ENCODE data around the gene WDR1. TPM values are rescaled to one million over a fixed set of nuclear protein-coding genes. Genes with fewer than 3 reads are reported as not detected.
"Not testable (repeated sequence)": the region's sequence is repeated elsewhere in the genome, so short reads cannot be mapped to it uniquely, and the experiment has no call there.

The WDR1 gene
- total and polyA plus RNA-seq, 2 experiments from 2014 or later: 413 to 487 TPM

DNA sequence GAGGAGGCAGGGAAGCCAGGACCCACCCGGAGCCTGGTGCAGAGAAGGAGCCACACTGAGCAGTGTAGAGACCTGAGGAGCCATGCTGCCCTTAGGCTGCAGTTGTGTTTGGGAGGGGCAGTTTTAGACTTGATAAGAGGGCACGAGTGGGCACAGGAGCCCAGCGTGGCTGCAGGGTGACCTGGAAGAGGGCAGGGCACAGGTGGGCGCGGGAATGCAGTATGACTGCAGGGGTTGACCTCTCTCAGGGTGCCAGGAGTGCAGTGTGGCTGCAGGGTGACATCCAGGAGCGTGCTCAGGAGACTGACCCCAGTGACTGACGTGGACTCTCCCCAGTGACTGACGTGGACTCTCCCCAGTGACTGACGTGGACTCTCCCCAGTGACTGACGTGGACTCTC is 14.6 kb upstream of the WDR1 start:
- Histone ChIP-seq H2AFZ (no peak overlapping the region), H4K20me1 (ENCODE audit: insufficient read depth) (no peaks in the 10 kb centered on the region), H3K36me3 (ENCODE audit: low read depth) (no peaks in the 10 kb centered on the region), H3K4me1 (ENCODE audit: insufficient read depth) (peaks cover 19% of the 10 kb centered on the region), H3K9me3 (ENCODE audit: low read depth) (no peaks in the 10 kb centered on the region), H3K9me2 (ENCODE audit: insufficient read depth) (no peaks in the 10 kb centered on the region), H3K79me2 (ENCODE audit: insufficient read depth) (no peaks in the 10 kb centered on the region), H3K27ac (no peak overlapping the region), H3K27me3 (replicated peaks; ENCODE audit: insufficient read depth) (no peaks in the 10 kb centered on the region), H3F3A (ENCODE audit: insufficient read depth) (peaks cover 23% of the 10 kb centered on the region), H3K4me2 (ENCODE audit: unreplicated experiment) (no peak overlapping the region), H3K9ac (no peak overlapping the region), H3K4me3 (no peak overlapping the region)
- WGBS, 2 experiments (ENCODE audit: low coverage in 1 of 2, low lambda C conversion rate in 2 of 2, missing lambda C conversion rate in 2 of 2): 85% methylated on average over 9 to 10 of the region's 10 CpGs
- no peak for DNase-seq
- TF ChIP-seq EZH2 (IDR thresholded peaks at IDR 0.05; ENCODE audit: insufficient read depth, poor library complexity, severe bottlenecking): no peak
- TF ChIP-seq EZH2phosphoT487 (IDR thresholded peaks at IDR 0.05; ENCODE audit: insufficient read depth, low read depth): no peak
- in situ Hi-C loops (cut with MboI): no loop called here

DNA sequence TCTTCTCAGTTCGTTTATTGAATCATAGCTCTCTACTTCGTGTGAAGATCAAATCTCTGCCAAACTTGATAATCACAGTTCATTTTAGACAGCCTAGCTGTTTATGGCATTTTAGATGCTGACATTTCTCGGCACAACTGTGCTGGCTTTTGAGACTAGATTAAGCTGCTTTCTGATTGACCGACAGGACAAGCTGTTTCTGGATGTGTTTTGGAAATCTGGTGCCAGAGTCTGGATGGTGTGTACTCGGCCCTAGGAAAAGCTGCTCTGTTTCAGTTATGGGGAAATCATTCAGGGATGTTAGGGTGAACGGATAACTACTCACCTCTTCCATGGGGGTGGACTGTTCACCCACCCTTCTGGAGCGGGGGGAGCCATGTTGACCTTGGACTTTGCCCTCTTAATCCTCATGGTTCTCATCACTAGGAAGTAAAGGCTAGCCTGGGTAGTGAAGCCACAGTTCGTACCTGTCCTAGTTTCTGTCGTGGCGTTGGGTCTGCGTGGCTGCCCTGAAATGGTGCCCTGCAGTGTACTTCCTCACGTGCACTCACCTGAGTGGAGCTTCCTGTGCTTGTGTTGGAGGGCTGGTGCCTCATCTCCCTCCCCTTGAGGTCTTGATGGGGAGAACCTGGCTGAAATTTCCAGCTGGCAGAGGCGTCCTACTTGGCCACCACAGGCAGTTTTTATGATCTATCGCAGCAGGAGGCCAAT is 13.7 kb upstream of the WDR1 start:
- DNase-seq: no peak
- WGBS, 2 experiments (ENCODE audit: low coverage in 1 of 2, low lambda C conversion rate in 2 of 2, missing lambda C conversion rate in 2 of 2): 44 to 48% methylated on average over 14 of the region's 14 CpGs
- Histone ChIP-seq H3K4me2 (ENCODE audit: unreplicated experiment) (peak overlapping the region; percentile 5), H4K20me1 (ENCODE audit: insufficient read depth) (no peaks in the 10 kb centered on the region), H3K9ac (no peak overlapping the region), H3K36me3 (ENCODE audit: low read depth) (no peaks in the 10 kb centered on the region), H3K4me1 (ENCODE audit: insufficient read depth) (peaks cover 19% of the 10 kb centered on the region), H3K9me2 (ENCODE audit: insufficient read depth) (no peaks in the 10 kb centered on the region), H3K79me2 (ENCODE audit: insufficient read depth) (no peaks in the 10 kb centered on the region), H2AFZ (peak overlapping the region; percentile 56), H3K9me3 (ENCODE audit: low read depth) (no peaks in the 10 kb centered on the region), H3K27me3 (replicated peaks; ENCODE audit: insufficient read depth) (no peaks in the 10 kb centered on the region), H3K27ac (peak overlapping the region; percentile 37), H3K4me3 (no peak overlapping the region), H3F3A (ENCODE audit: insufficient read depth) (peaks cover 23% of the 10 kb centered on the region)
- in situ Hi-C loops (cut with MboI): no loop called here
- no peak for TF ChIP-seq EZH2phosphoT487 (IDR thresholded peaks at IDR 0.05; ENCODE audit: insufficient read depth, low read depth)
- no peak for TF ChIP-seq EZH2 (IDR thresholded peaks at IDR 0.05; ENCODE audit: insufficient read depth, poor library complexity, severe bottlenecking)

DNA sequence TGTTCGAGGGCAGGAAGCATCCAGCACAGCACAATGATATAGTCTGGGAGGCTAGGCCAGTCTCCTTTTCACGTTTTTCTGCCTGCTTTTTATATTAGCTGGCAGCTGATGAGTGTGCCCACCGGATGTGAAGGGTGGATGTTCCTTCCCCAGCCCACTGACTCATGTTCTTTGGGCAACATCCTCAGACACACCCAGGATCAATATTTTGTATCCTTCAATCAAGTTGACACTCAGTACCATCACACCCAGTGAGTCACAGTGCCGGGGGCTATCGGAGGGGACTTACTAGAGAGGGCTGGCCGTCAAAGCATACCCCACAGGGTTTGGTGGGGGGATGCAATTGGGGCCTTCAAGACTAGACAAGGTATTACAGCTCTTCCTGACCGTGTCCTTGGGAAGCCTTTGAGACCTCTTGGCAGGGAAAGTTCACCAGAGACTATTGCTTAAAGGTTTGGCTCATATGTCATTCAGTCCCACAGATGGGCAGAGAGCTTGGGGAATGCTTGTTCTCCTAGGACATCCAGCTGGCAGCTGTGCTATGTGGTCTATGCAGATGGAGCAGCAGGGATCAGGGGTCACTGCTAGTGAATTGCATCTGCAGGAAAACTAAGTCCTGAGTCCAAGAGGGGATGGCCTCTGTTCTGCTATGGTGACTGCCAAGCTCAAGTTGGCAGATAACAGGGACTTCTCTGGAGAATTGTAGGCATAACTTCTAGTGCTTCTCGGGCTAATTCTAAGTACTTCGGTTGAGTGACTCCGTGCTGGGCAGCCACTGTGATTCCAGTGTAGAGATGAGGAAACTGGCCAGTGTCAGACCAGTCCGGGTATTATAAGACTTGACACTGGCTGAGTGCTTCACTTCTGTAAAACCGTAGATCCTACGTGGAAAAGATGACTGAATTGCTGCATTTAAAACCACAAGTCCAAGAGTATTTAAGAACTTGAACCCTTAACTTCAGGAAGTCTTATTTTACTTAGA is 12.9 kb upstream of the WDR1 start:
- peak overlapping the region; percentile 37 for H3K27ac ChIP-seq

DNA sequence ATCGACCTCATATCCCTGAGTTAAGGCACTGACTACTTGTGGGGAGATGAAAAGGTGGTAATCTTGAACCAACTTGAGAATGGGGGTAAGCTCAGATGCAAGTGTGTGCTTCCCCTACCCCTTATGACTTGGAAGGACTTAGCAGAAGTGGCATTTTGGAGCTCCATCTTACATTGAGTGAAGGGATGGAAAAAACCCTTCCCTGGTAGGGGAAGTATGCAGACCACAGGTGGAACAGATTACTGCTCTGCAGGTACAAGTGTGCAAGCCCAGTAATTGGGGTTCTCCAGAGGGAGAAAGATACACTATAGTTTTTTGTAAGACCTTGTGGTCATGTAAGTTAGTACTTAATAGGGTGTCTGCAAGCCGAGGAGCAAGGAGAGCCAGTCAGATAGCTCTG is 12.2 kb upstream of the WDR1 start:
- no peak for DNase-seq
- Histone ChIP-seq H3K9me2 (ENCODE audit: insufficient read depth) (no peaks in the 10 kb centered on the region), H3K36me3 (ENCODE audit: low read depth) (no peaks in the 10 kb centered on the region), H3K4me3 (no peak overlapping the region), H2AFZ (no peak overlapping the region), H3K4me1 (ENCODE audit: insufficient read depth) (peaks cover 19% of the 10 kb centered on the region), H3K79me2 (ENCODE audit: insufficient read depth) (no peaks in the 10 kb centered on the region), H3K9ac (no peak overlapping the region), H4K20me1 (ENCODE audit: insufficient read depth) (no peaks in the 10 kb centered on the region), H3K27me3 (replicated peaks; ENCODE audit: insufficient read depth) (no peaks in the 10 kb centered on the region), H3K4me2 (ENCODE audit: unreplicated experiment) (peak overlapping the region; percentile 5), H3K9me3 (ENCODE audit: low read depth) (no peaks in the 10 kb centered on the region), H3K27ac (0 out of 2 replicates have a peak overlapping the region, but pooled peaks have one; percentile 37), H3F3A (ENCODE audit: insufficient read depth) (peaks cover 23% of the 10 kb centered on the region)
- no peak for TF ChIP-seq EZH2phosphoT487 (IDR thresholded peaks at IDR 0.05; ENCODE audit: insufficient read depth, low read depth)
- TF ChIP-seq EZH2 (IDR thresholded peaks at IDR 0.05; ENCODE audit: insufficient read depth, poor library complexity, severe bottlenecking): no peak
- whole genome bisulfite sequencing, 2 experiments (ENCODE audit: low coverage in 1 of 2, low lambda C conversion rate in 2 of 2, missing lambda C conversion rate in 2 of 2): 50 to 59% methylated on average over 2 of the region's 2 CpGs
- in situ Hi-C loops (cut with MboI): no loop called here

More for the DNA sequence above, 12.9 kb upstream of the WDR1 start:
- H3K9me3 ChIP-seq (ENCODE audit: low read depth): no peaks in the 10 kb centered on the region
- H3K9ac ChIP-seq: no peak overlapping the region
- H3K4me1 ChIP-seq (ENCODE audit: insufficient read depth): peaks cover 19% of the 10 kb centered on the region
- no peak overlapping the region for H3K4me3 ChIP-seq
- no peaks in the 10 kb centered on the region for H3K27me3 ChIP-seq (replicated peaks; ENCODE audit: insufficient read depth)
- H4K20me1 ChIP-seq (ENCODE audit: insufficient read depth): no peaks in the 10 kb centered on the region
- no peaks in the 10 kb centered on the region for H3K36me3 ChIP-seq (ENCODE audit: low read depth)
- H3K4me2 ChIP-seq (ENCODE audit: unreplicated experiment): peak overlapping the region; percentile 5
- no peaks in the 10 kb centered on the region for H3K9me2 ChIP-seq (ENCODE audit: insufficient read depth)
- TF ChIP-seq EZH2 (IDR thresholded peaks at IDR 0.05; ENCODE audit: insufficient read depth, poor library complexity, severe bottlenecking) (no peak), EZH2phosphoT487 (IDR thresholded peaks at IDR 0.05; ENCODE audit: insufficient read depth, low read depth) (no peak)
- 8 to 10% methylated on average over 13 of the region's 13 CpGs for WGBS, 2 experiments (ENCODE audit: low coverage in 1 of 2, low lambda C conversion rate in 2 of 2, missing lambda C conversion rate in 2 of 2)
- H3K79me2 ChIP-seq (ENCODE audit: insufficient read depth): no peaks in the 10 kb centered on the region
- in situ Hi-C loops (cut with MboI): no loop called here
- H3F3A ChIP-seq (ENCODE audit: insufficient read depth): peaks cover 23% of the 10 kb centered on the region
- peak overlapping the region; percentile 56 for H2AFZ ChIP-seq
- DNase-seq: peak; percentile 61

DNA sequence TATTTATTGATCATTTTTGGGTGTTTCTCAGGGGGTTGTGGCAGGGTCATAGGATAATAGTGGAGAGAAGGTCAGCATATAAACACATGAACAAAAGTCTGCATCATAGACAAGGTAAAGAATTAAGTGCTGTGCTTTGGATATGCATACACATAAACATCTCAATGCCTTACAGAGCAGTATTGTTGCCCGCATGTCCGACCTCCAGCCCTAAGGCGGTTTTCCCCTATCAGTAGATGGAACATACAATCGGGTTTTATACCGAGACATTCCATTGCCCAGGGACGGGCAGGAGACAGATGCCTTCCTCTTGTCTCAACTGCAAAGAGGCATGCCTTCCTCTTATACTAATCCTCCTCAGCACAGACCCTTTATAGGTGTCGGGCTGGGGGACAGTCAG is 10.9 kb upstream of the WDR1 start:
- H3K79me2 ChIP-seq (ENCODE audit: insufficient read depth); H3K9me3 ChIP-seq (ENCODE audit: low read depth); H2AFZ ChIP-seq; DNase-seq; H3K27me3 ChIP-seq (replicated peaks; ENCODE audit: insufficient read depth); H3K9ac ChIP-seq; in situ Hi-C loops (cut with MboI); H3K27ac ChIP-seq; H3K36me3 ChIP-seq (ENCODE audit: low read depth); H3K4me2 ChIP-seq (ENCODE audit: unreplicated experiment); H3K9me2 ChIP-seq (ENCODE audit: insufficient read depth); H4K20me1 ChIP-seq (ENCODE audit: insufficient read depth); H3K4me3 ChIP-seq: not testable (repeated sequence)
- 91 to 95% methylated on average over 7 of the region's 7 CpGs for WGBS, 2 experiments (ENCODE audit: low coverage in 1 of 2, low lambda C conversion rate in 2 of 2, missing lambda C conversion rate in 2 of 2)
- Histone ChIP-seq H3K4me1 (ENCODE audit: insufficient read depth) (peaks cover 19% of the 10 kb centered on the region), H3F3A (ENCODE audit: insufficient read depth) (peaks cover 23% of the 10 kb centered on the region)

All from GM23248 (cell line).